Common myeloid progenitor, CD34-positive (primary cell): ENCODE results near the gene NIT2.
A peak's percentile ranks its signal among the peaks of the same experiment; 100 is the strongest.

ENCODE experiments used
- CTCF ChIA-PET: fragments of 350-600 bp; sonication (Branson Sonifier 250); formaldehyde crosslinking; loops from one replicate; lab custom pipeline; 2021; ENCODE audit warnings: antibody characterized with exemption; lab: Charles Lee
- POLR2A ChIA-PET: fragments of 350-600 bp; sonication (Branson Sonifier 250); formaldehyde crosslinking; loops from one replicate; lab custom pipeline; 2021; ENCODE audit warnings: antibody characterized with exemption; lab: Charles Lee
- DNase-seq, 3 donors: peaks; one replicate each; pipeline versions ENCODE4 v3.0.0 to v3.0.0-alpha.2; 2013
- H3K27ac ChIP-seq, 2 experiments: 1 replicate in 1 of 2; 2 replicates in 1 of 2; pipeline ENCODE4 v1.7.0; 2013; ENCODE audit warnings: inconsistent platforms in 2 of 2, low read length in 2 of 2, mild to moderate bottlenecking in 2 of 2, low read depth in 1 of 2, moderate library complexity in 1 of 2; ENCODE audit not compliant: severe bottlenecking in 2 of 2, insufficient read depth in 1 of 2, poor library complexity in 1 of 2
- H3K27me3 ChIP-seq, 5 experiments: replicated peaks in 2 of 5; 1 replicate in 3 of 5; 2 replicates in 2 of 5; pipeline versions ENCODE4 v1.6.1 to v1.7.0; 2013; ENCODE audit warnings: low read length in 4 of 5, mild to moderate bottlenecking in 2 of 5, moderate library complexity in 2 of 5, inconsistent platforms in 1 of 5; ENCODE audit not compliant: insufficient read depth in 5 of 5, control insufficient read depth in 4 of 5
- H3K36me3 ChIP-seq, 4 experiments: 1 replicate in 2 of 4; 2 replicates in 2 of 4; pipeline versions ENCODE4 v1.6.1 to v1.7.0; 2013; ENCODE audit warnings: low read length in 3 of 4, control low read depth in 1 of 4, mild to moderate bottlenecking in 1 of 4; ENCODE audit not compliant: control insufficient read depth in 4 of 4, insufficient read depth in 4 of 4
- H3K4me1 ChIP-seq, 4 experiments: 1 replicate in 3 of 4; 2 replicates in 1 of 4; pipeline versions ENCODE4 v1.6.1 to v1.7.1; 2013; ENCODE audit warnings: low read length in 3 of 4, mild to moderate bottlenecking in 3 of 4, control low read depth in 1 of 4, inconsistent platforms in 1 of 4, moderate library complexity in 1 of 4; ENCODE audit not compliant: control insufficient read depth in 4 of 4, insufficient read depth in 4 of 4; ENCODE audit errors: control extremely low read depth in 1 of 4
- H3K4me3 ChIP-seq, 7 experiments: 1 replicate in 4 of 7; 2 replicates in 3 of 7; pipeline versions ENCODE4 v1.5.1 to v1.7.0; 2013; ENCODE audit warnings: mild to moderate bottlenecking in 7 of 7, low read length in 6 of 7, moderate library complexity in 6 of 7, inconsistent platforms in 2 of 7, low read depth in 2 of 7, control low read depth in 1 of 7; ENCODE audit not compliant: insufficient read depth in 4 of 7, control insufficient read depth in 1 of 7; ENCODE audit errors: extremely low read depth in 1 of 7
- H3K9me3 ChIP-seq, 5 experiments: 1 replicate in 4 of 5; 2 replicates in 1 of 5; pipeline versions ENCODE4 v1.6.1 to v1.7.1; 2013; ENCODE audit warnings: low read length in 4 of 5, mild to moderate bottlenecking in 2 of 5, inconsistent platforms in 1 of 5, low read depth in 1 of 5, moderate library complexity in 1 of 5; ENCODE audit not compliant: control insufficient read depth in 4 of 5, insufficient read depth in 2 of 5; ENCODE audit errors: control extremely low read depth in 1 of 5
- WGBS: methylation state at CpG from one replicate; pipeline ENCODE4 v1.1.5; 2013; ENCODE audit not compliant: insufficient coverage; 5-methylcytosine and 5-hydroxymethylcytosine counted together

Gene NIT2

DNA sequence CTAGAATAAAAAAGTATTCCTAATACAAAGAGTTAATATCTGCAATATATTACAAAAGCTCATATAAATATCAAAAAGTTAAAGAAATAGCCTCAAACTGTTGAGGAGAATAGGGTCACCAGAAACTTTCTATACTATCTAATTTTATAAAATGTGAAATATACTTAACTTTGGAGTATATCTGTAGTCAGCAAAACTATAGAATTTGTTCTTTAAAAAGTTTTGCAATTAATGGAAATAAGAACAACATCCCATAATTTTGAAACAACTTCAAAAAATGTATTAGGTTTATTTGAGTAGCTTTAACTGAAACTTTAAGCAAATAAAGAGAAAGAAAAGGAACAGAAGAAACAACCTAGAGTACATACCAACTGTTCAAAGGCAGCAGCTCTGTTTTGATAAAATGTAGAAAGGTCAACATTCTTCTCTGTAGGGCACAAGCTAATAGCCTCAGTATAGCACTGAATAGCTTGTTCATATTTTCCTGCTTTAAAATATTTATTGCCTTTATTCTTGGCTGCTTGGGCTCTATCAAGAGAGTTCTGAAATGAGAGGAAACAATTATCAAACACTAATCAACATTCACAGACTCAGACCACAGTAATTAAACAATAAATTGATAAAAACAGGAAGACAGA is 52.0 kb downstream of the NIT2 start:
- peaks cover 0 to 11% (median 3%) of the 10 kb centered on the region in 5 experiments for H3K9me3 ChIP-seq
- H3K36me3 ChIP-seq = peaks cover 9 to 56% (median 40%) of the 10 kb centered on the region in 4 experiments
- ChIA-PET POLR2A (interaction anchor here (0.6 kb wide), 1 partner anchor 9 kb away, joined by 4 read pairs; no protein-coding TSS in a partner anchor), CTCF (interaction anchor here (0.7 to 1.9 kb wide), 6 partner anchors 12 to 71 kb away, joined by 3 to 5 read pairs (median 4); no protein-coding TSS in a partner anchor)
- H3K27ac ChIP-seq = no peak overlapping the region
- no peak for DNase-seq
- H3K4me3 ChIP-seq = no peak overlapping the region
- H3K4me1 ChIP-seq = no peaks in the 10 kb centered on the region
- H3K27me3 ChIP-seq = no peaks in the 10 kb centered on the region

DNA sequence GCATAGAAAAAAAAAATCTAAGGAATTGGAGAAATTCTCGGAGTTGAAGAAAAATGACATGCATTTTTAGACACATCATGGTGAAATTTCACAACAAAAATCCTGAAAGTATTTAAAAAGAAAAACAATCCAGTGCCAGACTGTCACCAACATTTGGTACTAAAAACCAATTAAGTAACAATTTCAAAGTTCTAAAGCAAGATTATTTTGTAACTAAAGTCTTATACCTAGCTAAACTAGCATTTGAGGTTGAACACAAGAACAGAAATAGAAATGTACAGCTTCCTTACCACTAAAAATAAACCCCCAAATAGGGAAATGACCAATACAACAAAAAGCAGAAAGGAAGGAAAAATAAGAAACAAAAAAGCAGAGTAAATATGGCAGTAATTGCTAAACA is 54.5 kb downstream of the NIT2 start:
- DNase-seq = peak in 1 of 3 donors; percentile 13
- peaks cover 6 to 36% (median 24%) of the 10 kb centered on the region in 4 experiments for H3K36me3 ChIP-seq
- CTCF ChIA-PET = interaction anchor here (0.6 kb wide), 1 partner anchor 136 kb away, joined by 3 read pairs; no protein-coding TSS in a partner anchor
- no peaks in the 10 kb centered on the region for H3K4me1 ChIP-seq
- no peak overlapping the region for H3K27ac ChIP-seq
- POLR2A ChIA-PET = interaction anchor here (1.5 kb wide), 1 partner anchor 11 kb away, joined by 3 read pairs; no protein-coding TSS in a partner anchor
- peaks cover 0 to 11% (median 3%) of the 10 kb centered on the region in 5 experiments for H3K9me3 ChIP-seq
- WGBS = no CpG with 5 or more reads among the region's 1 CpG
- H3K27me3 ChIP-seq = no peaks in the 10 kb centered on the region
- H3K4me3 ChIP-seq = no peak overlapping the region

- CTCF ChIA-PET = interaction anchor here (0.6 to 0.7 kb wide), 2 partner anchors 25 to 34 kb away, joined by 3 read pairs; no protein-coding TSS in a partner anchor
- WGBS = 0% methylated on average over 1 of the region's 2 CpGs
Measured at GRCh38 chr3:100395679-100396431, 61.3 kb downstream of the NIT2 start.

GRCh38 chr3:100396967-100397366 is 62.4 kb downstream of the NIT2 start:
- no peaks in the 10 kb centered on the region for H3K36me3 ChIP-seq
- no peak overlapping the region for H3K27ac ChIP-seq
- H3K4me3 ChIP-seq = no peak overlapping the region
- WGBS = no CpG with 5 or more reads among the region's 2 CpGs
- DNase-seq = no peak
- POLR2A ChIA-PET = no interaction called here
- no peaks in the 10 kb centered on the region for H3K9me3 ChIP-seq
- CTCF ChIA-PET = no interaction called here
- H3K4me1 ChIP-seq = peaks cover 9 to 25% (median 24%) of the 10 kb centered on the region in 4 experiments
- H3K27me3 ChIP-seq = no peaks in the 10 kb centered on the region

More at GRCh38 chr3:100395679-100396431, 61.3 kb downstream of the NIT2 start:
- Histone ChIP-seq H3K9me3 (no peaks in the 10 kb centered on the region), H3K36me3 (no peaks in the 10 kb centered on the region), H3K4me3 (no peak overlapping the region), H3K4me1 (peaks cover 7 to 22% (median 18%) of the 10 kb centered on the region in 4 experiments), H3K27ac (no peak overlapping the region), H3K27me3 (no peaks in the 10 kb centered on the region)
- no peak for DNase-seq
- POLR2A ChIA-PET = interaction anchor here (0.6 kb wide), 1 partner anchor 9 kb away, joined by 4 read pairs; no protein-coding TSS in a partner anchor

DNA sequence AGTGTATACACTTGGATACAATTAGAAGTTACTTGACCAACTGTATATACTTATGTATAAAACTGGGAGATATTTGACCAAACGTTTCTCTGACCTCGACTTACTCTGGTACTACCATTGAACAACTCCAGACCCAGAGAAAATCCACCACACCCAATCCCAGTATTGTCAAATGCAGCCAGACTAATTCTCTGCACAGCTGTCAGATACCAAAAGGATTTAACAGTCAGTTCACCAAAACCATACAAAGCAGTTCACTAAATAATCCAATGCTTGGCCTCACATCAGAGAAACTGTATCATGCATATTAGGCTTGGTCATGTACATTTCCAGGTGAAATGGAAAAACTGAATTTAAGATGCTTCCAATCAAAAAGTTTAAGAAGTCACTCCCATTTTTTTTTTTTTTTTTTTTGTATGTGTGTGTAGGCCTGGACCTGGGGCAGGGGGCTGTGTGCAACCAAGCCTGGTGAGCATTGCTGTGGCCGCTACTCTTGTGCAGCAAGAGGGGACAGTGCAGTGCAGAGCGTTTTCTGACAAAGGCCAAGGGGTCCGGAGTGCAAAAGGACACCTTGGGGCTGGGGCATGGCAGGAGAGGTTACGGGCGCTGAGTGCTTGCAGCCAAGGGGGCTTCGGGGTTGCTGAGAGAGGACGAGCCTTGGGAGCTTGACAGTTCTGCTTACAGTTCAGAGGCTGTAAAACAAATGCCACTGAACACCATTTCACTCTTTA is 64.9 kb downstream of the NIT2 start:
- ChIA-PET POLR2A (interaction anchor here (0.8 kb wide), 1 partner anchor 10 kb away, joined by 3 read pairs; no protein-coding TSS in a partner anchor), CTCF (interaction anchor here (0.8 to 1.9 kb wide), 5 partner anchors 12 to 83 kb away, joined by 3 to 6 read pairs (median 3); no protein-coding TSS in a partner anchor)
- peaks cover 21 to 43% (median 36%) of the 10 kb centered on the region in 4 experiments for H3K4me1 ChIP-seq
- DNase-seq = no peak
- WGBS = 90% methylated on average over 2 of the region's 9 CpGs
- H3K27ac ChIP-seq = peak overlapping the region; percentile 74 to 90
- H3K36me3 ChIP-seq = no peaks in the 10 kb centered on the region
- no peaks in the 10 kb centered on the region for H3K27me3 ChIP-seq
- no peaks in the 10 kb centered on the region for H3K9me3 ChIP-seq
- peak overlapping the region in 6 of 7 experiments; percentile 81 to 98 (median 88) for H3K4me3 ChIP-seq

- H3K4me1 ChIP-seq = peaks cover 21 to 43% (median 36%) of the 10 kb centered on the region in 4 experiments
- H3K36me3 ChIP-seq = no peaks in the 10 kb centered on the region
- ChIA-PET CTCF (interaction anchor here (0.8 to 1.9 kb wide), 7 partner anchors 10 to 83 kb away, joined by 3 to 6 read pairs (median 3); no protein-coding TSS in a partner anchor), POLR2A (interaction anchor here (0.8 kb wide), 1 partner anchor 11 kb away, joined by 3 read pairs; no protein-coding TSS in a partner anchor)
- DNase-seq = peak; percentile 59 to 91 (median 89)
- H3K27ac ChIP-seq = peak overlapping the region; percentile 74 to 90
- H3K9me3 ChIP-seq = no peaks in the 10 kb centered on the region
- H3K27me3 ChIP-seq = no peaks in the 10 kb centered on the region
- H3K4me3 ChIP-seq = peak overlapping the region; percentile 77 to 98 (median 86)
- WGBS = 0% methylated on average over 21 of the region's 22 CpGs
Measured at GRCh38 chr3:100400419-100400779, 65.8 kb downstream of the NIT2 start.
